ENCODE data around the gene TM4SF20.

DNA sequence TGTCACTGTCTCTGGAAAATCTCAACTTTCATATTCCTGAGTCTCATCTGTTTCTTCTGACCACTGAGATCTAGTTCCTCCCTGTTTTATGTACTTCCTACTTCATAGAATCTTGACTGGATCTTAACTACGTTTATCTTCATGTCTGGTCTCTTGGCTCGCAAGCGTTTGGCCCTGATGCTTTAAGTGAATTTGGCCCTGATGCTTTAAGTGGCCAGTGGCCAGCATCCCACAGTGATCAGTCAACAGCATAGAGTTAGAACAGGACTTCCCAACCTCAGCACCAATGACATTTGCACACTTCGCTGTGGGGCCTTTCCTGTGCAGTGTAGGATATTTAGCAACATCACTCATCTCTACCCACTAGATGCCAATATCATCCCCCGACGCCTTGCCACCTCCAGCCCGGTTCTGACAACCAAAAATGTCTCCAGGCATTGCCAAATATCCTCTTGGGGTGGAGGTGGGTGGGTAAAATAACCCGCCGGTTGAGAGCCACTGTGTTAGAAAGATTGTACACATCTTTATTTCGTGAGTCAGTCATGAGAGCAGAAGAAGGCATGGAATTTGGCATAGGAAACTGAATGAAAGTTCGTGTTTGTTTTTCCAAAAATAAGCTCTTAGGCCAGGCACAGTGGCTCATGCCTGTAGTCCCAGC, 12.2 kb downstream of the TM4SF20 start:
- TF ChIP-seq EZH2 (IDR thresholded peaks at IDR 0.05; ENCODE audit: borderline replicate concordance, low read depth, low read length, poor library complexity, severe bottlenecking) (no peak), CTCF (conservative IDR thresholded peaks at IDR 0.05; ENCODE audit: low read depth, low read length) (no peak)

Data from A673 (cell line).